Kidney epithelial cell (primary cell): Measurements from ENCODE around the gene SMIM30. TPM values are rescaled to one million over a fixed set of nuclear protein-coding genes. Genes with fewer than 3 reads are reported as not detected.

Experiments
- DNase-seq: peaks from one replicate; pipeline ENCODE4 v3.0.0-alpha.2; 2010; ENCODE audit warnings: low read depth
- H3K27me3 ChIP-seq: 2 replicates; pipeline ENCODE4 v1.6.0; 2011; ENCODE audit warnings: low read length; ENCODE audit not compliant: control insufficient read depth, insufficient read depth
- H3K36me3 ChIP-seq: 2 replicates; pipeline ENCODE4 v1.5.1; 2011; ENCODE audit warnings: low read length; ENCODE audit not compliant: control insufficient read depth, insufficient read depth
- H3K4me3 ChIP-seq: 2 replicates; pipeline ENCODE4 v1.5.1; 2011; ENCODE audit warnings: low read depth, mild to moderate bottlenecking, control low read depth, low read length
- CTCF ChIP-seq: IDR thresholded peaks from 2 replicates; pipeline ENCODE4 v1.5.1; 2011; ENCODE audit warnings: mild to moderate bottlenecking, moderate library complexity, low read length, control low read depth, inconsistent platforms; ENCODE audit not compliant: insufficient read depth, poor library complexity, severe bottlenecking
- total RNA-seq: library from RNA; depleted of rRNA; stranded (reverse); fragments of >200 nt; gene quantifications from 2 replicates; pipeline ENCODE4 v1.2.3, GENCODE V29; 2015

The SMIM30 gene
- total RNA-seq, 1 donor from 2014 or later, result 54.9 TPM

- no peak for DNase-seq
- TF ChIP-seq CTCF, result no peak
- no peak overlapping the region for H3K4me3 ChIP-seq
- no peaks in the 10 kb centered on the region for H3K27me3 ChIP-seq
- no peaks in the 10 kb centered on the region for H3K36me3 ChIP-seq
Measured at GRCh38 chr7:113099284-113099919, 19.0 kb downstream of the SMIM30 start.

GRCh38 chr7:113094517-113095249 is 23.7 kb downstream of the SMIM30 start:
- Histone ChIP-seq H3K4me3 (no peak overlapping the region), H3K27me3 (no peaks in the 10 kb centered on the region), H3K36me3 (no peaks in the 10 kb centered on the region)
- no peak for DNase-seq
- TF ChIP-seq CTCF, result no peak

- H3K36me3 ChIP-seq, result no peaks in the 10 kb centered on the region
- DNase-seq, result no peak
- H3K4me3 ChIP-seq, result no peak overlapping the region
- no peak for TF ChIP-seq CTCF
- H3K27me3 ChIP-seq, result no peaks in the 10 kb centered on the region
Measured at GRCh38 chr7:113093561-113093960, 24.8 kb downstream of the SMIM30 start.

GRCh38 chr7:113092762-113093161 is 25.6 kb downstream of the SMIM30 start:
- DNase-seq, result no peak
- Histone ChIP-seq H3K36me3 (no peaks in the 10 kb centered on the region), H3K4me3 (no peak overlapping the region), H3K27me3 (no peaks in the 10 kb centered on the region)
- no peak for TF ChIP-seq CTCF

GRCh38 chr7:113087071-113087998 is 31.0 kb downstream of the SMIM30 start:
- Histone ChIP-seq H3K27me3 (peaks cover 3% of the 10 kb centered on the region), H3K36me3 (no peaks in the 10 kb centered on the region), H3K4me3 (no peak overlapping the region)
- no peak for DNase-seq
- no peak for TF ChIP-seq CTCF
